Skin epidermis (tissue), 12 donors: ENCODE results near the gene MYBPHL.

Experiments
- H3K27ac ChIP-seq, 21 experiments: fragments of 200-600 bp; sonication (generic) in 11 of 21; one replicate each; pipeline ENCODE4 v1.5.0; 2020; ENCODE audit warnings: mild to moderate bottlenecking in 3 of 21, inconsistent platforms in 2 of 21, moderate library complexity in 2 of 21
- H3K4me3 ChIP-seq, 7 experiments: fragments of 200-600 bp; sonication (generic) in 2 of 7; one replicate each; pipeline ENCODE4 v1.5.0; 2020; ENCODE audit warnings: inconsistent platforms in 2 of 7, mild to moderate bottlenecking in 2 of 7, moderate library complexity in 1 of 7

Gene MYBPHL, protein sequence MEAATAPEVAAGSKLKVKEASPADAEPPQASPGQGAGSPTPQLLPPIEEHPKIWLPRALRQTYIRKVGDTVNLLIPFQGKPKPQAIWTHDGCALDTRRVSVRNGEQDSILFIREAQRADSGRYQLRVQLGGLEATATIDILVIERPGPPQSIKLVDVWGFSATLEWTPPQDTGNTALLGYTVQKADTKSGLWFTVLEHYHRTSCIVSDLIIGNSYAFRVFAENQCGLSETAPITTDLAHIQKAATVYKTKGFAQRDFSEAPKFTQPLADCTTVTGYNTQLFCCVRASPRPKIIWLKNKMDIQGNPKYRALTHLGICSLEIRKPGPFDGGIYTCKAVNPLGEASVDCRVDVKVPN

DNA sequence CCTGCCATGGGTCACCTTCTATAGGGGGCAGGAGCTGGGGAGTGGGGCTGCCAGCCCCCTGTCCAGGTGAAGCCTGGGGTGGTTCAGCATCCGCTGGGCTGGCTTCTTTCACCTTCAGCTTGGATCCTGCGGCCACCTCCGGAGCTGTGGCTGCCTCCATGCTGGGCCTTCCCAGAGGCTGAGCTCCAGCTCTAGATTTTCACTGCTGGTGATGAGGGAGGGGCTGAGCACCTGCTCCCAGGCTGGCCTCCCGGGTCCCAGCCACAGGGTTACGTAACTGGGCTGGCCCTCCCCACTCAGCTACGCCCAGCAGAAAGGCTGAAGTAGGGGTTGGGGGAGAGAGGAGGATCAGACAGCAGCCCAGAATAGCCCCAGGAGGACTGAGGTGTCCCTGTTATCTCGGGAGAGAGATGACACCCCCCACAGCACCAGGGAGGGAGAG is at the start of gene MYBPHL:
TSS of gene MYBPHL (minus strand) at position 180 of the 442 bp plus-strand sequence. CDS start at position 160, 20 bp downstream.
- no peak within 1 kb of the TSS for H3K4me3 ChIP-seq
- H3K27ac ChIP-seq = no peak within 1 kb of the TSS

DNA sequence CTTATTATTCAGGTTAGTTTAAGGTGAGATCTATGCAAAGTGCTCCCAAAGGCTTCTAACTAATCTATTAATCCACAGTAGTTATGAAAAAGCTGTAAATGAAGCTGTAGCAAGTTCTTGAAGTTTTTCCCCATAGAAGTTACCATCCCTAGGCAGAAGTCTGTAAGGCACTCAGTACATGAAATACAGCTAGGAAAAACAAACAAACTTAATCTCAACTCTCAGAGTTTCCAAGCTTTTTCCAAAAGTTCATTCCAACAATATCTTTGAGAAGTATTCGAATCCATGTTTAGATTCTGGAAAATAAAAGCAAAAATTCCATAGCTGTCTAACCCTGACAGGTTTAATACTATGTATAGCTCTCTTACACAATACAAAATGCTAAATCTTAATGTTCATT is 49.7 kb upstream of the MYBPHL start:
- H3K4me3 ChIP-seq = no peak overlapping the region
- no peak overlapping the region for H3K27ac ChIP-seq

DNA sequence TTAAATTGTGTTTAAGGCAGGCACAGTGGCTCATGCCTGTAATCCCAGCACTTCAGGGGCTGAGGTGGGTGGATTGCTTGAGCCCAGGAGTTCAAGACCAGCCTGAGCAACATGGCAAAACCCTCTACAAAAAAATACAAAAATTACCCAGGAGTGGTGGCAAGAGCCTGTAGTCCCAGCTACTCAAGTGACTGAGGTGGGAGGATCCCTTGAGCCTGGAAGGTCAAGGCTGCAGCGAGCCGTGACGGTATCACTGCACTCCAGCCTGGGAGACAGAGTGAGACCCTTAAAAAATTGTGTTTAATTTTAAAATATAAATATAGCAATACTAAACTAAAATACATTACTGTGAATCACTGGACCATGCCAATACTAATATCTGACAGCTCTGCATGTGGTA is 48.1 kb upstream of the MYBPHL start:
- H3K4me3 ChIP-seq = no peak overlapping the region
- no peak overlapping the region for H3K27ac ChIP-seq

DNA sequence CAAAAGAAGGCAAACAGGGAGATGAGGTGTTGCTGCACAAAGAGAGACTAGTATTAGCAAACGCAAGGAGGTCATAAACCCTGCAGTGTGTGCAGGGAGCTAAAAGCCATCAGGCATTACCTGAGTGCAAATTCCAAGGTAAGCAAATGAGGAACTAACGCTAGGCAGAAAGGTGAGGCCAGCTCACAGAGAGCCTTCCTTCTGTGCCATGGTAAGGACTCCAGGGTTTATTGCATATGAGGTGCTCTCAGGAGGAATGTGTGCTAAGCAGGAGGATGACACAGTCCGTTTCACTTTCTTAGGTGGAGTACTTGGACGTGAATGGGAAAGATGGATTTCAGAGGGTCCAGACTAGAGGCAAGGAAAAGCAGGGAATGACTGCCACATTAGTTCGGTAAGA is 44.6 kb upstream of the MYBPHL start:
- Histone ChIP-seq H3K4me3 (no peak overlapping the region), H3K27ac (no peak overlapping the region)

DNA sequence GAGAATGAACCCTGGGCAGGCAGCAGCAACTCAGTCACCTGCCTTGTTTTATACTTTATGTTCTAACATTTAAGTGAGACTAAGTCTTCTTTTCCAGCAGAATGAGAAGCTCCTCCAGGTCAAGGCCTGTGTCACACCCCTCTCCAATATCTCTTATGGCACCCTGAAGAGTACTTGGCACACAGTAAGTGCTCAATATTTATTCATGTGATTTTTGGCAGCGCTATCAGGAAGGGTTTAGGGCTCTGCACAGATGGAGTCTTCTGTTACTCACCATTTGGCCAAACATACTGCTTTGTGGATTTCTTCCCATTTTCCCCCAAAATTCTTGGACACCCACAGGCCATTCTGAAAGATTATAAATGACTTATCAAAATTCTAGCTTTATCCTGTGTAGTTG is 43.8 kb upstream of the MYBPHL start:
- no peak overlapping the region for H3K4me3 ChIP-seq
- H3K27ac ChIP-seq = no peak overlapping the region

DNA sequence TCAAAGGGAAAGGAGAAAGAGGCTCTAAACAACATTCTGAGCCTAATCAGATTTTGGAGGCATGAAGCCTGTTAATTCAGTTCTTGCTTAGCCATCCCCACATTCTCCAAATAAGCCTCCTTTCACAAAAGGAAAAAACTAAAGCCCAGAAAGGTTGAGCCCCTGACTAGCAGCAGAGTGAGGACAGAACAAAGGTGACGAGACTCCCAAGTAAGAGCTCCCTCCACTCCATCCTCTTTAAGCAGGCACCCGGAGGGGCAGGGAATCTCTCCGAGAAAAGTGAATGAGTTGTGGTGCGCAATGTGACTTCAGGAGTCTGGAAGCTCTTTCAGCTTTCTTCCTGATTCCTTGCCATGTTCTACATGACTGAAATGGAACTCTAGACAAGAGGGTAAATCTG is 43.4 kb upstream of the MYBPHL start:
- no peak overlapping the region for H3K27ac ChIP-seq

DNA sequence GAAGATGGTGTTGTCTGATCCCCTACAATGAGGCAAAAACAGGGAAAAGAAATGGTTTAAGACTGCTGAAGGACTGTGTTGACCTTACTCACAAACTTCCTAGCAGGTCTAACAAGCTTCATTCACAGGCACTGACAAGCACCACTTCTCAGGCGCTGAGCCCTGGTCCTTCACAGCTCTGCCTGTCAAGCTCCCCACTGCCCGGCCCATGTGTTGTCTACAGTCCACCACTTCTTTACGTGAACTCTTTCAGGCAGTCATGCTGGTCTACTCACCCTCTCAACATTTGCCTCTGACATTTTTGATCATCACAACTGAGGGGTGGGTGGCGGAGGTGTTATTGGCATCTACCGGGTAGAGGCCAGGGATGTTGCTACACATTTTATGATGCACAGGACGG is 40.7 kb upstream of the MYBPHL start:
- no peak overlapping the region for H3K27ac ChIP-seq
- no peak overlapping the region for H3K4me3 ChIP-seq

More for the DNA sequence above, 43.4 kb upstream of the MYBPHL start:
- no peak overlapping the region for H3K4me3 ChIP-seq

DNA sequence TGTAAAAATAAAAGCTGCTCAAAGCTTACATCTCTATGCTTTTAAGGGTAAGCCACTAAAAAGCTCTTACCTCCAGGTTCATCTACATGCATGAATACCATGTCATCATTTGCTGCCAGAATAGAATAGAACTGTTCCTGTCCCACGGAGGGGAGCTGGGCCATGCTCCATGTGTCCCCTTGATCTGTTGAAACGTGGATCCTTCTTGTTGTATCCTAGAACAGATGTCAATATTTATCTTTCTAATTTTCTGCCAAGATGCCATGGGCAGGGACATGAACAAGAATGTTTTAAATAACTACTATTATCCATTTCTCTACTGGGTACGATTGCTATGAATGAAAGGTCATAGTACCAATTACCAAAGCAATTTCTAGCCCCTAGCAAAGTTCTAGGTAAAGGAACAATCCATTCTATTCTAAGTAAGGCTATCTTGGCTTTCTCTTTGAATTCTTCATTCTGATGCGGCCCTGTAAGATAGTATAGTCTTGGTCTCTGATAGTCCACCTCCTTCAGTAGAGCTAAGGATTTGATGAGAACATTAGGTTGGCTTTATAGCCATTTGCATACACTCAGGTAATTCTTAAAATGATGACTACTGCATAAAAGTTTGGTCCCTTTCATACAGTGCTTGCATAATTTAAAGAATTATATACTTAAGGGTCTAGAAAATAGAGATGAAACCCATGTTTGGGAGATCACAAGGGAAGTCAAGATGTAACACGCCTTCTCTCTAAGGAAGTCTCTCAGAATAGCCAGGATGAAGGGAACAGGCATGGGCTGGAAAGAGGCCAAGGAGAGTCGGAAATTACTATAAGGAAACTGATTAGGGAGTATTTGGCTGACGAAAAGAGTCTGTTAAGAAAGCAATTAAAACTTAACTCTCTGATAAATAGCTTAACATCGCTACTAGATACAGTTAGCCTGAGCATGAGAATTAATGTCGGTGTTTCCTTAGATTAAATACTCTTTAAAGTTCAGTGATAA is 35.4 kb upstream of the MYBPHL start:
- no peak overlapping the region for H3K27ac ChIP-seq
- H3K4me3 ChIP-seq = no peak overlapping the region

DNA sequence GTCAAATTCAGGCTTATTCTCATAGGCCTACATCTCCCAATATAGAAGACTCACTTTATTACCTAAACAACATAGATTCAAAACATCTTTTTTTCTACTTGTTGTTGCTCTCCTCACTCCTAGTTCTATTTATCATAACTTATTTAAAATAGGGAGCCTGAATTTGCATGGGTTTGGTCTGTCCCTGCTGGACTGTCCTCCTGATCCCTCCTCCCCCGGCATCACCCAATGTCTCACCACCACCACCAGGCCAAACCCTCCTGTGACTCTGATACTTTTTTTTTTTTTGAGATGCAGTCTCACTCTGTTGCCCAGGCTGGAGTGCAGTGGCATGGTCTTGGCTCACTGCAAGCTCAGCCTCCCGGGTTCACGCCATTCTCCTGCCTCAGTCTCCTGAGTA is 31.8 kb upstream of the MYBPHL start:
- no peak overlapping the region for H3K4me3 ChIP-seq
- H3K27ac ChIP-seq = no peak overlapping the region

DNA sequence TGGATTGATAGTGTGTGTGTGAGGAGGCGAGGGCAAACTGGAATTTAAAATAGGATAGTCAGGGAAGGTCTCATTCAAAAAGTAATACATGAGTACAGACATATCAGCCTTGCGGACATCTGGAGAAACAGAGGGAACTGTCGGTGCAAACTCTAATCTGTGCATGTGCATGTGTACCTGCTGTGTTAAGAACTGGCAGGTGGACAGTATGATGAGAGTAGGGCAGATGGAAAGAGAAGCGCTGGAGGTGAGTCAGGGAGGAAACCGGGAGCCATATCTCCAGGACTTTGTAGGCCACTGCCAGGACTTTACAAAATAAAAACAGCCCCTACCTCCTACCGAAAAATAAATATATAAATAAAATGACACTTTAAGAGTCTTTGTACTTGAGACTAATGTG is 31.3 kb upstream of the MYBPHL start:
- no peak overlapping the region for H3K27ac ChIP-seq
- H3K4me3 ChIP-seq = no peak overlapping the region

DNA sequence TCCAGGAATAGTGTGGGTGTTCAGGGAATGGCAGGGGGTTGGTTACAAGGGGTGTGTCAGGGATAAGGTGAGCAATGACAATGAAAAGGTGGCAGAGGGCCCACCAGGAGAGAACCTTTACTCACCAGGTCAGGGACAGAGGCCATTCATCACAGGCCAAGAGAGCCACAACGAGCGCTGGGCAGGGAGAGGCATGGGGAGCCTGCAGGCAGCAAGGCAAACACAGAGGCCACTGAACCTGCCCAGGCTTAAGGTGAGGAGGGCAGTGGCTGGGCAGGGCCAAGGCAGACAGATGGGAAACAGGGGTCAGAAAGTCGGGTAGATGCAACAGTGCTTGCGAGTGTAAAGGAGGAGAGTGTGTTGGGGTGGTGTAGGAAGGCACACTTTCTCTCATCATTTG is 28.3 kb upstream of the MYBPHL start:
- no peak overlapping the region for H3K4me3 ChIP-seq
- H3K27ac ChIP-seq = no peak overlapping the region

DNA sequence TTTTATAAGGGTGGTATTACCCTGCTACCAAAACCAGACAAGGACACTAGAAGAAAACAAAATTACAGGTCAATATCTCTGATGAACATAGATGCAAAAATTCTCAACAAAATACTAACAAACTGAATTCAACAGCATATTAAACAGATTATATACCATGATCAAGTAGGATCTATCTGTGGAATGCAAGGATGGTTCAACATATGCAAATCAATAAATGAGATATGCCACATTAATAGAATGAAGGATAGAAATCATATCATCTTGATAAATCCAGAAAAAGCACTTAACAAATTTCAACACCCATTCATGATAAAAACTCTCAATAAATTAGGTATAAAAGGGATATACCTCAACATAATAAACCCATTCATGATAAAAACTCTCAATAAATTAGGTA is 24.3 kb upstream of the MYBPHL start:
- Histone ChIP-seq H3K4me3 (no peak overlapping the region), H3K27ac (no peak overlapping the region)

DNA sequence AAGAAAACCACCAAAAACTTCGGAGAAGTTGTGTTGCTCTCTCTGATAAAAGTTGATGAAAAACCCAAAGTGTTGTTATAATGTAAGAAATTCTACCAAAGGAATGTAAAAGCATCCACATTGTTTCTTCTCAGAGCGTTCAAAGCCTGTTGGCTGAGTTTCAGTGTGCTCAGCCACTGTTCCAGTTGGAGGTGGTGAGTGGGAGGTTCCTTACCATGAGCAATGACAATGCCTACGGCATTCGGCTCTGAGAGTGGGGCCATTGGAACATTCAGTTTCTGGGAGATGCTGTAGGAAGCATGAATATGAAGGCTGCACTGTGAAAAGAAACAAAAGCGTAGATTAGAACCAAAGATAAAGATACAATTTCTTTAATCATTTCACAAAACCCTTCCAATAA is 20.5 kb upstream of the MYBPHL start:
- H3K4me3 ChIP-seq = no peak overlapping the region
- no peak overlapping the region for H3K27ac ChIP-seq

DNA sequence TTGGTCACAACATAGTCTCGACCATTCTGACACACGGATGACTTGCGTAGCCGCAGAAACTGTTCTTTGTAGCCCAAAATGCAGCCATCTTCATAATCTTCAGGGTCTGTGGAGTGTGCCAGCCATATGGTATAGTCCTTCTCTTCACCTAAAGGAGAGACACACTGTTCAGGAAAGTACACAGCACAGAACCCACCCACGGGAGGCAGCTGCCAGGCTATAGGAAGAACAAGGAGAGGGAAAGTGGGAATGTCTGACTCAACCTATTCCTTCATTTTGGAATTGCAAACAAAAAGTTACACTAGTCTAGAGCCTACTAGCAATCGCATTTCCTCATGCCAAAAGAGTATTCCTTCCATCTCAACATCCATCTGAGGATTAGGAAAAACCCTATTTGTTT is 16.2 kb upstream of the MYBPHL start:
- Histone ChIP-seq H3K4me3 (no peak overlapping the region), H3K27ac (no peak overlapping the region)

DNA sequence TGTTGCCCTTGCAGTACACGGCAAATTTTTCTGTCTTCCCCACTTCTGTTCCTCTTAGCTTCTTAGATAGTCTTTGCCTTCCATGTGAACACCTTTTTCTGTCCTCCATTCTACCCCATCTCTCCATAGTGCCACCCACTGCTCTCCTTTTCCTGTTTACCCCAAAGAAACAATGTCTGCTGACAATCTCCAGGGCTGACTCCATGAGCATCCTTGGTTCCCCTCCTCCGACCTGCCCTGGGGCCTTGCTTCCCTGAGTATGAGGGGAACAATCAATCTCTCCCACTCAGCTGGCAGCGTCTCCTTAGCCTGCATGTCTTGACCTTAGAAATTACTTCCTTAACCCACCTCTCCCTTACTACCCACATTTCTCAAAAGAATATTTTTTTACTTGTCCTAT is 12.3 kb upstream of the MYBPHL start:
- Histone ChIP-seq H3K4me3 (no peak overlapping the region), H3K27ac (no peak overlapping the region)

DNA sequence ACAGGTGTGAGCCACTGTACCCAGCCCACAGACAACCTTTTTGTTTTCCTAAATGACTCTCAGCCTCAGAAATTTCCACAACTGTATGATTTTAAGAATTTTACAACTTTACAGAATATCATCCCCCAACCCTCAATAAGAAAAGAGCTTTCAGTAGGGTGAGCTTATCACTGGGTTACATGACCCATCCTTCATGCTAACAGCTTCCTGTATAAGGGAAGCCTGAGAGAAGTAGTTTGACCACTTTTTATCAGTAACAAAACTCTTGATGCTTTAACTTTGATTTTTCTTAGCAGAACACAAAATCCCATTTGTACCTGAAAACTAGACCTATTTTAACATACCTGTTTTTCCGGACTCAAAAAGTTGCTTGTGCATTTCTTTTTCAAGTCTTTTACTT is 9.7 kb upstream of the MYBPHL start:
- Histone ChIP-seq H3K27ac (no peak overlapping the region), H3K4me3 (no peak overlapping the region)

DNA sequence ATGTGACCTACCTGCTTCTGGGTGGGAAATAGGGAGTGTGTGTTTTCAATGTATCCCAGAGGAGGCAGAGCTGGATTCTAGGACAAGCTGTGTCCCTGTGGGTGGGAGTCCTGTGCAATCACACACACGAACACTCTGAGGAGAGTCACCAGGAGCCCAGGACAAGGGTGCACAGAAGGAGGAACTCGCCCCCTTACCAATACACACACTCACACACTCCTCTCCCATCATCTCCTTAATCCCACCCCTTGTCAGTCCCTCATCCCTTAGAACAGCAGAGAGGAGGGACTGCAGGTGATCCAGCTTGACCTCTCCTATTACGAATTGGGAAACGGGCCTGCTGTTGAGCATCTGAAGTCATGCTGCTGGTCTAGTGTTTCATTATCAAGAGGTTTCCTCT is 8.5 kb upstream of the MYBPHL start:
- no peak overlapping the region for H3K27ac ChIP-seq
- no peak overlapping the region for H3K4me3 ChIP-seq

DNA sequence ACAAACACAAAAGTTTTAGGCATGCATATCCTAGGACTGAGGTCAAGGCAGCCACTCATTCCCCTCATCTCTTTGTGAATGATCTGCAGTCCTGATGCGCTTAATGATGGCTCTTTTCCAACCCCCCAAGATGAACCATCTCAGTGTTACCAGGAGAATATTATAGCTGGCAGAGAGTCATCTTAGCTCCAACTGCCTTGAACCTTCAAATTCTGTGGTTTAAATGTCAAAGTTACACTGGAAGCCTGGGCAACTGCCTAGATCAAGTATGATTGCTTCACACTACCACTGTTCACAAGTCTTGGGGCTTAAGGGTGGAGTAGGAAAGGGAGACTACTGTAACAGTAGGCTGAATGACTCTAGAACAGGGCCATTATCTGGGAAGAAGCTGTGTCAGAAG is 8.0 kb upstream of the MYBPHL start:
- H3K27ac ChIP-seq = no peak overlapping the region
- H3K4me3 ChIP-seq = no peak overlapping the region

DNA sequence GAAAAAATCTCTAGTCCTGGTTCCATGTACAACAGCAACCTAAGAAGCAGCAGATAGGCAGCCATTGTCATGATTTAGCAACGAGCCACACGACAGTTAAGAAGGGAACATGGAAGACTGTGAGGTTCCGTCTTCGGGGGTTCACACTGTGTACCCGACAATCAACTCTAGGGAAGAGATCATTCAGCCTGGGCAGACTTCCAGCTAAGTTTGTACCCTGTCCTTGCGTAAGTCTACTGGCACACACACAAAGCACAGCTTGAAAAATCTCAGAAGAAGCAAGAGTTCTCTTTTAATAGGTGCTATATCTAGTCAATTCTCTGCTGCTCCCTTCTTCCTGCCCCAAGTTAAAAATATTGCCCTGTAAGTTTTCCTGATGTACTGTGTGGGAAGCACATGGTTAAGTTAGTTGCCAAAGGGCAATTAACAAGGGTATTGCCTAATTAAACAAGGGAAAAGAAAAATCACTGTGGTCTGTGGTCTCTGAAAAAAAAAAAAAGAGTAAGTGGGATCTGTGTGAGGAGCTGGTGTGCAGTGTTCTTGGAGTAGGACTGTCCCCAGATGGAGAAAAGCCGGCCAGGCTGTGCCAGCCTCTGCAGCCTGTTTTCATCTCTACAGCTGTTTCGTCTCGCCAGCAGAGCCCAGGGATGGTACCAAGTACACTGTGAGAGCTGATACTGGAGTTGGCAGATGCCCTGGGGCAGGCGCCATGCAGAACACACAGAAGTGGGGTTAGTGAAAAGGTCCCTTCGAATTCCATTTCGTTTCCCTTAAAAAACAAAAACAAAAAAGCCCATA is 6.4 kb upstream of the MYBPHL start:
- no peak overlapping the region for H3K4me3 ChIP-seq
- no peak overlapping the region for H3K27ac ChIP-seq

DNA sequence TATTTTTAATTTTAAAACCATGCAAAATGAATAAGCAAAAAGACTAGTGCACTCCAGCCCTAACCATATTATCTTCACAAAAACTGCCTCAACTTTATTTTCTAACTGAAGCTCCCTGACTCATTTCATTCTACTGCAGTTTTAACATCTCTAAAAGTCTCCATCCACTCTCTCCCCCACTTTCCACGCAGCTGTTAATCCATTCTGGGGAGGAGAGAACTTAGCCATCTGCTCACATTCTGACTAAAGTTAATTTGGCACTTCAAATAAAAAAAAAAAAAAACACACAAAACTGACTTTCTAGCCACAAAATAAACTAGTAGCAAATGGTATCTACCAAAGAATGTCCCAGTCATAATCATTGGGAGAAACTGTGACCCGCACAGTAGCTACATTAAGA is 5.4 kb upstream of the MYBPHL start:
- Histone ChIP-seq H3K27ac (no peak overlapping the region), H3K4me3 (no peak overlapping the region)
